Measurements from ENCODE around the gene LCN6.

- TF ChIP-seq CTCF (IDR thresholded peaks at IDR 0.05) (no peak), POLR2A (IDR thresholded peaks at IDR 0.05) (no peak)
Measured at GRCh38 chr9:136760424-136760823, 12.1 kb upstream of the LCN6 start.
